H1 (cell line): ENCODE data around the gene NTN5. TPM values are rescaled to one million over a fixed set of nuclear protein-coding genes. Genes with fewer than 3 reads are reported as not detected.

Experiments
- BRCA1 ChIP-seq: IDR thresholded peaks from 2 replicates; pipeline ENCODE4 v1.6.1; 2012; ENCODE audit warnings: low read depth, low read length, improper control_type of control experiment
- EZH2 ChIP-seq: fragments of 200-600 bp; sonication (generic); IDR thresholded peaks from 2 replicates; pipeline ENCODE4 v1.7.1; 2012; ENCODE audit warnings: low read depth, mild to moderate bottlenecking, moderate library complexity, low read length, inconsistent platforms; ENCODE audit not compliant: severe bottlenecking
- KDM4A ChIP-seq: IDR thresholded peaks from one replicate; pipeline ENCODE4 v1.7.1; 2012; ENCODE audit warnings: low read depth, mild to moderate bottlenecking, moderate library complexity, low read length, inconsistent platforms; ENCODE audit not compliant: severe bottlenecking
- polyA plus RNA-seq, 7 experiments: library from polyadenylated mRNA; depleted of rRNA in 3 of 7; stranded (reverse) in 5 of 7; unstranded in 2 of 7; fragments of >200 nt in 5 of 7; fragments of 200-250 nt in 2 of 7; gene quantifications; 1 replicate in 5 of 7; 2 replicates in 1 of 7; 4 replicates in 1 of 7; pipeline versions ENCODE4 v1.2.1 to v1.2.3, GENCODE V29; 2011 to 2013; ENCODE audit warnings: missing spikeins in 2 of 7, mixed read lengths in 2 of 7
- total RNA-seq: library from RNA; stranded (reverse); fragmentation: NEBNext Ultra II Directional; extraction: Animal tissue kit (Norgen Biotek cat#: 25700); gene quantifications from 2 replicates; pipeline ENCODE4 v1.2.1, GENCODE V29; 2021

Gene NTN5
- total and polyA plus RNA-seq, 2 of the 8 experiments (the other 6 are each of a cell fraction or from before 2014, with no cell fraction given) = 0.47 to 0.85 TPM

- TF ChIP-seq KDM4A = no peak
- TF ChIP-seq BRCA1 = no peak
- TF ChIP-seq EZH2 = no peak
Observed at GRCh38 chr19:48639483-48640375, 33.1 kb downstream of the NTN5 start (continued).
